SU-DHL-6 (cell line): ENCODE measurements around the gene ZNF664.

Experiments used
- H2AFZ ChIP-seq: fragments of 200-600 bp; sonication (generic); 2 replicates; pipeline ENCODE4 v1.6.1; 2014; ENCODE audit warnings: low read depth, mild to moderate bottlenecking, moderate library complexity, mixed read lengths, antibody characterized with exemption, low read length; ENCODE audit not compliant: severe bottlenecking
- H3F3A ChIP-seq: fragments of 200-600 bp; shearing (Covaris generic); 2 replicates; pipeline ENCODE4 v1.6.0; 2016; ENCODE audit warnings: antibody characterized with exemption, mild to moderate bottlenecking; ENCODE audit not compliant: insufficient read depth
- H3K27ac ChIP-seq: fragments of 200-600 bp; sonication (generic); 2 replicates; pipeline ENCODE4 v1.5.1; 2016; ENCODE audit warnings: low read depth, mild to moderate bottlenecking, low read length, moderate library complexity, mixed read lengths
- H3K27me3 ChIP-seq: fragments of 200-600 bp; sonication (generic), shearing (Covaris generic); 2 replicates; pipeline ENCODE4 v1.6.0; 2014; ENCODE audit warnings: mild to moderate bottlenecking, low read length
- H3K36me3 ChIP-seq: fragments of 200-600 bp; sonication (generic); 2 replicates; pipeline ENCODE4 v1.6.1; 2014; ENCODE audit warnings: mild to moderate bottlenecking, low read length, mixed read lengths
- H3K4me2 ChIP-seq: fragments of 300-600, 200-600 bp; shearing (Covaris generic), sonication (generic); 2 replicates; pipeline ENCODE4 v1.6.0; 2014; ENCODE audit warnings: low read length, low read depth, mild to moderate bottlenecking; ENCODE audit not compliant: poor library complexity, severe bottlenecking
- H3K4me3 ChIP-seq: fragments of 200-600 bp; sonication (generic); 2 replicates; pipeline ENCODE4 v1.5.1; 2014; ENCODE audit warnings: antibody characterized with exemption, low read length, mild to moderate bottlenecking, mixed read lengths; ENCODE audit not compliant: insufficient read depth, poor library complexity, severe bottlenecking
- H3K79me2 ChIP-seq: fragments of 200-600 bp; sonication (generic); 2 replicates; pipeline ENCODE4 v1.6.1; 2014; ENCODE audit warnings: mild to moderate bottlenecking, low read length, moderate library complexity; ENCODE audit not compliant: insufficient read depth
- H3K9ac ChIP-seq: fragments of 200-600 bp; sonication (generic); 2 replicates; pipeline ENCODE4 v1.7.0; 2014; ENCODE audit warnings: mild to moderate bottlenecking, low read length
- H3K9me2 ChIP-seq: fragments of 200-600 bp; sonication (generic); replicated peaks from 2 replicates; pipeline ENCODE4 v1.6.1; 2014; ENCODE audit warnings: low read length; ENCODE audit not compliant: insufficient read depth
- H3K9me3 ChIP-seq: fragments of 200-600 bp; sonication (generic); 2 replicates; pipeline ENCODE4 v1.6.1; 2014; ENCODE audit warnings: low read length, mixed read lengths; ENCODE audit not compliant: insufficient read depth
- H4K20me1 ChIP-seq: fragments of 200-600 bp; sonication (generic); 2 replicates; pipeline ENCODE4 v1.6.1; 2014; ENCODE audit warnings: low read depth, mild to moderate bottlenecking, antibody characterized with exemption, low read length, moderate library complexity, mixed read lengths
- EZH2phosphoT487 ChIP-seq: fragments of 200-600 bp; sonication (generic), shearing (Covaris generic); conservative IDR thresholded peaks from 2 replicates; pipeline ENCODE4 v1.6.1; 2018; ENCODE audit warnings: mild to moderate bottlenecking, antibody characterized with exemption, low read length, moderate library complexity, mixed read lengths
- TF ChIP-seq, protein P1 (sequence below): fragments of 200-600 bp; sonication (generic); IDR thresholded peaks from one replicate; pipeline ENCODE4 v1.5.1; 2017; ENCODE audit warnings: antibody characterized with exemption, mild to moderate bottlenecking, low read length, moderate library complexity; ENCODE audit not compliant: insufficient read depth, poor library complexity, severe bottlenecking

The ZNF664 gene

DNA sequence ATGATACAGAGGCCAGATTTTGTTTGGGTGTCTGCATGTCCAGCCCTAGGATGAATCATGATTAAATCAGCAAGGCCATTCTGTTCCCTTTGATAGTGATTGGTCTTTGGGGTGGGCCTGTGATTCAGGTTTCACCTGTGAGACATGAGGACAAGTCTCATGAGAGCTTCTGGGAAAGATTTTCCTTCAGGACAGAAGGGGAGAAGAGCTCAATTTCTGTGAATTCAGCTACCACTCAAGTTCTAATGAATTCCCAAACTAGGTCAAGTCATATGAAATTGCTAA is 73.4 kb downstream of the ZNF664 start:
- Histone ChIP-seq H4K20me1 (no peaks in the 10 kb centered on the region), H3K9ac (no peak overlapping the region), H2AFZ (no peak overlapping the region), H3K27ac (no peak overlapping the region), H3K9me2 (no peaks in the 10 kb centered on the region), H3K79me2 (no peaks in the 10 kb centered on the region), H3K27me3 (no peaks in the 10 kb centered on the region), H3K9me3 (peaks cover 17% of the 10 kb centered on the region; the same call in 1 of the 2 replicates), H3K4me2 (no peak overlapping the region), H3K4me3 (no peak overlapping the region), H3K36me3 (0 out of 2 replicates have a peak, but pooled peaks cover 2% of the 10 kb centered on the region), H3F3A (no peaks in the 10 kb centered on the region)
- no peak for TF ChIP-seq EZH2phosphoT487
- TF ChIP-seq, protein P1, sequence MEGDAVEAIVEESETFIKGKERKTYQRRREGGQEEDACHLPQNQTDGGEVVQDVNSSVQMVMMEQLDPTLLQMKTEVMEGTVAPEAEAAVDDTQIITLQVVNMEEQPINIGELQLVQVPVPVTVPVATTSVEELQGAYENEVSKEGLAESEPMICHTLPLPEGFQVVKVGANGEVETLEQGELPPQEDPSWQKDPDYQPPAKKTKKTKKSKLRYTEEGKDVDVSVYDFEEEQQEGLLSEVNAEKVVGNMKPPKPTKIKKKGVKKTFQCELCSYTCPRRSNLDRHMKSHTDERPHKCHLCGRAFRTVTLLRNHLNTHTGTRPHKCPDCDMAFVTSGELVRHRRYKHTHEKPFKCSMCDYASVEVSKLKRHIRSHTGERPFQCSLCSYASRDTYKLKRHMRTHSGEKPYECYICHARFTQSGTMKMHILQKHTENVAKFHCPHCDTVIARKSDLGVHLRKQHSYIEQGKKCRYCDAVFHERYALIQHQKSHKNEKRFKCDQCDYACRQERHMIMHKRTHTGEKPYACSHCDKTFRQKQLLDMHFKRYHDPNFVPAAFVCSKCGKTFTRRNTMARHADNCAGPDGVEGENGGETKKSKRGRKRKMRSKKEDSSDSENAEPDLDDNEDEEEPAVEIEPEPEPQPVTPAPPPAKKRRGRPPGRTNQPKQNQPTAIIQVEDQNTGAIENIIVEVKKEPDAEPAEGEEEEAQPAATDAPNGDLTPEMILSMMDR = no peak

DNA sequence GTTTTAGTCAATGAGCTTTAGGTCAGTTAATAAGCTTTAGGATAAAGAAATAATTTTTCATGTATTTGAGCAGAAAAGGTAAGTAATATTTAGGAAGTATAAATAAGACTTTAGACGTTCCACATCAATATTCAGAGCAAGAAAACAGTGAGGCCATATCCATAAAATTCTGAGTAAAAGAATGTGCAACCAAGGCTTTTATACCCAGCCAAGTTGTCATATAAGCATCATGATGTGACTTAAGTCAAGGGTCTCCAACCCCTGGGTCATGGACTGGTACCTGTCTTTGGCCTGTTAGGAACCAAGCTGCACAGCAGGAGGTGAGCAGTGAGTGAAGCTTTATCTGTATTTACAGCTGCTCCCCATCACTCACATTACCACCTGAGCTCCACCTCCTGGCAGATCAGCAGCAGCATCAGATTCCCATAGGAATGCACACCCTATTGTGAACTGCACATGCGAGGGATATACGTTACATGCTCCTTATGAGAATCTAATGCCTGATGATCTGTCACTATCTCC is 74.1 kb downstream of the ZNF664 start:
- no peaks in the 10 kb centered on the region for H3F3A ChIP-seq
- no peak for TF ChIP-seq EZH2phosphoT487
- TF ChIP-seq, protein P1 = no peak
- no peaks in the 10 kb centered on the region for H3K9me2 ChIP-seq
- 0 out of 2 replicates have a peak, but pooled peaks cover 2% of the 10 kb centered on the region for H3K36me3 ChIP-seq
- no peak overlapping the region for H3K27ac ChIP-seq
- H4K20me1 ChIP-seq = no peaks in the 10 kb centered on the region
- no peak overlapping the region for H3K4me3 ChIP-seq
- no peaks in the 10 kb centered on the region for H3K79me2 ChIP-seq
- H3K27me3 ChIP-seq = no peaks in the 10 kb centered on the region
- H2AFZ ChIP-seq = no peak overlapping the region
- H3K9me3 ChIP-seq = peaks cover 17% of the 10 kb centered on the region; the same call in 1 of the 2 replicates
- no peak overlapping the region for H3K9ac ChIP-seq
- no peak overlapping the region for H3K4me2 ChIP-seq

DNA sequence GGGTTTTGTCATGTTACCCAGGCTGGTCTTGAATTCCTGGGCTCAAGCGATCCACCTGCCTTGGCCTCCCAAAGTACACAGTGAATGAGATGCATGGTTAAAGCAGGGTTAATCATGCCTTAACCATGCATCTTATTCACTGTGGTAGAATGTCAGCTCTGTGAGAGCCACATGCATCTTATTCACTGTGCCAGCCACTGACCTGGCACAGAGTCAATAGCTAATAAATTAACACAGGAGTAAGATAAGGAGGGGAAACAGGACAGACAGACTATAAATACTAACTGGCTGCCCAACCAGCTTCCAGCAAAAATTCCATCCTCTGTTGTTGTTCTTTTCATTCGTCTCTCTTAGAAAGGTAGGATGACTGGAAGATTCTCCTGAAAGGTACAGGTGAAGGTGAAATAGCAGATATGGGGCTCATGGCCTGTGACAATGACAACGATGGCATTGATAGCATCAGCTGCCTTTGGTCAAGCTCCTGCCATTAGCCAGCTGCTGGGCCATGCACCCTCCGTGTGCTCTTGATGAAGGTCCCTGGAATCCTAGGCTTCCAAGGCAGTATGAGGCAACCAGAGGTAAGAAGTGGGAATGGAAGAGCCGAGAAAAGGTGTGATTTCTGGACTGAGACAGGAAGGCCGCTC is 76.6 kb downstream of the ZNF664 start:
- Histone ChIP-seq H3K79me2 (no peaks in the 10 kb centered on the region), H3K9me2 (no peaks in the 10 kb centered on the region), H3K9ac (no peak overlapping the region), H3K36me3 (0 out of 2 replicates have a peak, but pooled peaks cover 2% of the 10 kb centered on the region), H3K4me3 (no peak overlapping the region), H3K27me3 (no peaks in the 10 kb centered on the region), H3K9me3 (peaks cover 17% of the 10 kb centered on the region; the same call in 1 of the 2 replicates), H3F3A (no peaks in the 10 kb centered on the region), H3K27ac (no peak overlapping the region), H4K20me1 (no peaks in the 10 kb centered on the region), H3K4me2 (no peak overlapping the region), H2AFZ (no peak overlapping the region)
- no peak for TF ChIP-seq EZH2phosphoT487
- TF ChIP-seq, protein P1 = no peak
